NCI-H82 treated with DMSO at 0.1 percent for 48 hours (cell line): Measurements from ENCODE around the gene TMEM229B.

ENCODE experiments used
- DNase-seq: peaks from one replicate; lab custom pipeline; 2025; ENCODE audit not compliant: unreplicated experiment; lab: John Stamatoyannopoulos, UW

Gene TMEM229B

DNA sequence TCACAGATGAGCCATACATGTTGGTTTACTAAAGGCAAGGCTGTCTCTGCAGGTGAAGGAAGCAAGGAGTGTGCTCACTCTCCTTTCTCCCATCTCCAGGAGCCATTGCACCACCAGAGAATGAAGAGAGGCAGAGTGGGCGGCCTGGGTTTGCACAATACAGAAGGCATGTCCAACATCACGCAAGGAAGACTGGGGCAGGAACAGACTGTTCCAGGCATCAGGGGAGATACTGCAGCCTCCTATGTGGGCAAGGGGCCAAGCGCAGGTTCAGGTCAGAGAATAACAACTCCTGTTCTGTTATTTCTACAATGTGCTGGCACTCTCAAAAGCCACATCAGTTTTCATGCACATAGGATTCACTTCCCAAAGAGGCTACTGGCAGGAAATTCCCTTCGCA is 1.7 kb upstream of the TMEM229B start:
- DNase-seq: no peak

DNA sequence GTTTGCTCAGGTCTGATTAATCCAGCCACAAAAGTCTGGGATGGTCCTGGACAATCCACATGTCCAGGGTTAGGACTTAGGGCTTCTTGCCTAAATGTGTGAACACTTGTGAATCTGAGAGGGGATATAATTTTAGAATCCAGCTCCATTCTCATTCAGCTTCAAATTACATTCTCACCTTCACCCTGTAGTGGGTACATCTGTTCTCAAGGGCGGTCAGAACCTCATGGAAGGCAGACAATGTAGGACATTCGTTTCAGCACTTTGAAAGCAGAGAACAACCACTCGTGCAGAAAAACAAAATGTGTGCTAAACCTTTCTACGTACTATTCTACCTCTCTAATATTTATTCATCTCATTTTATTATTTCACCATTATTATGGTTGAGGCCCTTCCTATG is 1.2 kb downstream of the TMEM229B start:
- no peak for DNase-seq

DNA sequence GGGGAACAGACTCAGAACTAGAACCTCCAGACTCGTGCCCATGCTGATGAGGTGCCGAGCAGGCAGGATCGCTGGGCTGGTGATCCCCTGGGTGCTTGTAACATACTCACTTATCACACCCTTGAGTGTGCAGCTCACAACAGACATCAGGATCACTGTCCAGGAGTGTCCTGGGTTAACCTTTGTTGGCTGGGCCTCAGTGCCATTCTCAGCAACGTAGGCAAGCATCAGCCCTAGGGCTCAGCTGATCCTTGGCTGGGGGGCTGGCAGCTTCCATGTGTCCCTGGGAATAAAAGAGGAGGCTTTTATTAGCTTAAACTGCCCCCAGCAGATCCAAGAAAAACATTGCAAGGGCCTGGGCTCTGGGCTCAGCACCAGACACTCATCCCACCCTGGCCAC is 1.6 kb downstream of the TMEM229B start:
- no peak for DNase-seq

DNA sequence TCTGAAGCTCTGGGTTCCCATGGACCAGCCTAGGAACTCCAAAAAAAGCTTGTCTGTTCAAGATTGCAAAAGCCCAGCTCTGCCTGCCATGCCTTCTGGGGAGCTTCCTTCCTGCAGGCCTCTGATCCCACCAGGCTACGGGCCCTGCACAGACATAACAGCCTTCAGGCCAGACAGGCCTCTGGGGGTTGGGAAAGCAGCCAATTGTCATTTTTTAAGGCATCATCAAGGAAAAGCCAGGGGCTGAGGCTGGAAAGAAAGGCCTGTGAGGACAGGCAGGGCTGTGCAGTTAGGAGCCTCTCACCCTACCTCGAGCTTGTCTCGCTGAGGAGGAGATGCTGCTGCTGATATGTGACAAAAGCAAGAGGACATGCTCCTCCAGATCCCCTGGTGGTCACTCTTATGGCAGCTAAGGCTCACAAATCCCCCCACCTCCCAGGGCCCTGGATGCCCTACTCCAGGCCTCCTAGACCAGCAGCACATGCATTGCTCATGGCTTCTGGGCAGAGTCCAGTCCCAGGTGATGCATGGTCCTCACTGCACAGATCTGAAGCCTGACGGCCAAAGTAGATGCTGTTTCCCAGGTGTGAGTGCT is 2.9 kb downstream of the TMEM229B start:
- no peak for DNase-seq

DNA sequence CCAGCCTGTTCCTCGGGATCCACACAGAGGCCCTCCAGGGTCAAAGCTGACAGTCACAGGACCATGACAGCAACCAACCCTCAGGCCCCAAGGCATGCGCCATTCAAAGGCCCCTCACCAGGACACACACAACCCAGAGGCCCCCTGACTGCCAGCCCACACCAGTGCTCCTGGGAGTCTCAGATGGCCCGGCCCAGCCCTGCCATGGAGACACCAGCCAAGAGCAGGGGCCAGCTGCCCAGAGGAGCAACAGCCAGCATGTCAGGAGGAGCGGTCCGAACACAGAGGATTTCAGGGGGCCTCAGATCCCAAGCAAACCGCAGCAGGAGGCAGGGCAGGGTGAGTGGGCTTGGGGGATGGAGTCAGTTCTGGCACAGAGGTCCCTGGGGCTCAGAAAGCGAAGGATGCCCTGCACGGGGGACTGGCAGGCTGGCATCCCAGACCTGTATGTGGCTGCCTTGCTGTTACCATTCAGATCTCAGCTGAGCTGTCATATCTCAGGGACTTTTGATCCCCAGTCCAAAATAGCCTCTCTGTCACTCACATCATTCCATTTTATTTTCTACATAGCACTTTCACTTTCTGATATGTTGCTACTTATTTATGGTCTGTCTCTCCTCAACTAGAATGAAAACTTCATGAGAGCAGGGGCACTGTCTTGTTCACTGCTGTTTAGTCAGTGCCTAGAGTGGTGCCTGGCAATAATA is 4.8 kb downstream of the TMEM229B start:
- DNase-seq: no peak

DNA sequence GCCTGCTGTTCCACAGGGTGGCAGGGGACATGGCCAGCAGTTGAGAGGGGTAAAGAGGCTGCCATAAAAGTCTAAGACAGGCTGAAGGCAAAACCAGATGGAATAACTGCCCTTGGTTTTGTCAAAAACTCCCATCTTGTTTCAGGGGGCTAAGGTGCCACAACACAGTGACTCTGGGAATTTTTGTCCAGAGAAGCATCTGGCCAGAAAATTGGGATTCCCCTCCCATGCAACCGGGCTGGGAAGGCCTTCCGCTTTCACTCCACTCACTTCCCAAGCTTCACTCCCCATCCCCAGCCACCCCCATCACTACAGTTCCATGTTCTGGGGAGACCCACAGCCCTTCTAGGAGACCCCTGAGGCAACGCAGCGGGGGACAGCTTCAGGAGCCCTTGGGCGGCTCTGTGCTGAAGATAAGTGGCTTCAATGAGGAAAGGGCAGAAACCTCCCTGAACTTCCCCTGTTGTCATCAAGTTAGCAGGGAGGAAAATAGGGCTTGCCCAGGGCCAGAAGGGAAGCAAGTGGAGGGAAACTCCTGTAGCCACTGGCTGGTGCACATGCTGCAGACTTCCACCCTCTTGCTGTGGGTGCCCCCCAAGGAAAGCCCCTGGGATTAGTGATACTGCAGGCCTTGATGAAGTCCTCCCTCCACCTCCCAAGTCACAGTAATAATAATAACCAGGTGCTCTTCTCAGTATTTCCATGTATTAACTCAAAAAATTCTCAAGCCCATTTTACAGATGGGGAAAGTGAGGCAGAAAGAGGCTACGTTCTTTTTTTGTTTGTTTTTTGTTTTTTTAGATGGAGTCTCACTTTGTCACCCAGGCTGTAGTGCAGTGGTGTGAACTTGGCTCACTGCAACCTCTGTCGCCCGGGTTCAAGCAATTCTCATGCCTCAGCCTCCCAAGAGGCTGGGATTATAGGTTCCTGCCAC is 6.0 kb downstream of the TMEM229B start:
- no peak for DNase-seq

DNA sequence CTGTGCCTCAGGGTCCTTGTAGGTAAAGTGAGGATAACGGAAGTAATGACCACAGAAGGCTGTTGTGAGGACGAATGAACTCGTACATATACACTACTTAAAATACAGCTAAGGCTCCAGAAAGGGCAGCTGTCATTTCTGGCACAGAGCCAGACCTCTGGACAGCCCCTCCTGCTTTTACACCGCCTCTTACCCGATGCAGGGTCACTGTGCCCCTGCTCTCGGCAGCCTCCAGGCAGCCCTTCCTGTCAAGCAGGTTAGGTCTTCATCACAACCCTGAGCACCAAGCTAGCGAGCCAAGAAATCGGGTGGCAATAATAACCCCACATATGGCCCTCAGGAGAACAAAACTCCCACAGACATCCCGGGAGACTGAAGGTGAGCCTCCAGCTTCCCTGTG is 8.5 kb downstream of the TMEM229B start:
- DNase-seq: peak; percentile 67

DNA sequence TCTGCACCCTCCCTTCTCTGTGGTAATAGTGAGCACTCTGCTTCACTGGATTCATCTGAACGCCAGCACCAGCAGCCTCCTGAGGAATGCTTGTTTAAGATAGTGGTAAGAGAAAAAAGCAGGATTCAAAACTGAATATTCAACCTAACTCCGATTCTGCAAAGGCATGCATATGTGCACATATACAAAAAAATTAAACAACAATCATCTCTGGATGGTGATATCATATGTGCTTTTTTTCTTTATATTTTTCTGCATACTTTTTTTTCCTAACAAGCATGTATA is 9.8 kb downstream of the TMEM229B start:
- no peak for DNase-seq

DNA sequence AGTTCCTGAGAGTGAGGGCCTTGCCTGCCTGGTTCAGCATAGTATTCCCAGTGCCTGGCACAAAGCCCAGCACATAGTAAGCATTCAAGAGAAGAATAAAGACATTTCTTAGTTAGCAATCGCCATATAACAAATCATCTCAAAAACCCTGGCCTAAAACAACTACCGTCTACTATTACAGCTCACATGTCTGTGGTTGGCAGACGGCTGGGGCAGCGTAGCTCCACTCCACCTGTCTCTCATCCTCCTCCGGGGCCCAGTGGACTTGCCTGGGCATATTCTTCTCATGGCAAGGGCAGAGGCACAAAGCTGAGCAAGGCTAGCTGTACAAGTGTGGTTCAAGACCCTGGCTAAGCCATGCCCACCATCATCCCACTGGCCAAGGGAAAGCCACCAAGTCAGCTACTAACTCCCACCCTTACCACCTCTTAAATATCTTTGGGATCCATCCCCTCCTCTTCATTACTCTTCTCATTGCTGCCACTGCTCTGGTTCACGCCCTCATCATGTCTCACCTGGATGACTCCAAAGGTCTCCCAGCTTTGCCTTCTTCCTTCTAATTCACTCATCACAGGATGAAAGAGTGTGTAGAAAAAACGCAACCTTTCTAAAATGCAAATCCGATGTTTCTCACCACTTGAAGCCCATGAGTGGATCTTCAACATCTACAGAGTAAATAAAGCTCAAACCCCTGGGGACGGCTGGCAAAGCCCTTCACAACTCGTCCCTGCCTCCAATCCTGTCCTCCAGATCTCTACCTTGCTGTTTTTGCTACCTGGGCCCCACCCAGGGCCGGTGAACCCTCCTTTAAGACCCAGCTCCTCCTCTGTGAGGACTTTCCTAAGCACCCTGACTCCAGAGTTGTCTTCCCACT is 10.4 kb downstream of the TMEM229B start:
- DNase-seq: no peak

DNA sequence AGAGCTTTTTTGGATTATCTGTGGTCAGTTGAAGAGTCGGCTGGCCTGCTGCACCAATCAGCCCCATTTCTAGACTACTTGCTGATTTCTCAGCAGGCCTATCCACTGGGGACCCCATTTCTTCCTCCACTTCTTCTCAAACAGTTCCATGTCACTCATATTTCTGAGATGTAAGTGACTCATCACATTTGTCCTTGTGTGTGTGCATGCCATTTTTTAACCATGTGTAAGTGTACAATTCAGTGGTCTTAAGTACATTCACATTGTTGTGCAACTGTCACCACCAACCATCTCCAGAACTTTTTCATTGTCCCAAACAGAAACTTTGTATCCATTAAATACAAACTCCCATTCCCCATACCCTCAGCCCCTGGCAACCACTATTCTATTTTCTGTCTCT is 14.2 kb downstream of the TMEM229B start:
- DNase-seq: no peak

DNA sequence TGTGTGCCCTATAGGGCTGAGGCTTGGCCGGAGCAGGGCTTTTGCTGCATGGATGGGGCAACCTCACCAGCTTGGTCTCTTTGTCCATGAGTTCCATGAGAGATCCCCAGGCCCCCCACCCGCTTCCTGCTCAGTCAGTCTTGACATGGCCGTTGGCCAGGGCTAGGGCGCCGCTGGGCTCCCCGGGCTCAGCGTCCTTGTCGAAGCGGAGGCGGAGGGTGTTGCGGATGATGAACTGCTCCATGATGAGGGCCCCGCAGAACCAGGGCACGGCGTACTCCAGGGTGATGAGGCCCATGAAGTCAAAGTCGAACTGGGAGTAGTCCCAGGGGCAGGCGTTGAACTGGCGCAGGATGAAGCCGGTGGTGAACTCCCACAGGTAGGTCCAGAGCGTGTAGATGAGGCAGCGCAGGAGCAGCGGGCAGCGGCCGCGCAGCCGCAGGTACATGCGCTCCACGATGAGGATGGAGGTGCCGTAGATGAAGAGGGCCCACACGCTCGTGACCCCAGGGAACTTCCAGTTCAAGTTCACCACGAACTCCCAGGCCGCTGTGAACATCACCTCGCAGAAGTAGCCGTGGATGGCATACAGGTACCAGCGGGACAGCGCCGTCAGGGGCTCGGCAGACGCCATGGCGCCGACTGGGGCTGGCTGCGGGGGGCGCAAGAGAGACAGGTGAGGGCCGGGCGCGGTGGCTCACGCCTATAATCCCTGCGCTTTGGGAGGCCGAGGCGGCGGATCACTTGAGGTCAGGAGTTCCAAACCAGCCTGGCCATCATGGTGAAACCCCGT is 15.0 kb downstream of the TMEM229B start:
- DNase-seq: no peak

DNA sequence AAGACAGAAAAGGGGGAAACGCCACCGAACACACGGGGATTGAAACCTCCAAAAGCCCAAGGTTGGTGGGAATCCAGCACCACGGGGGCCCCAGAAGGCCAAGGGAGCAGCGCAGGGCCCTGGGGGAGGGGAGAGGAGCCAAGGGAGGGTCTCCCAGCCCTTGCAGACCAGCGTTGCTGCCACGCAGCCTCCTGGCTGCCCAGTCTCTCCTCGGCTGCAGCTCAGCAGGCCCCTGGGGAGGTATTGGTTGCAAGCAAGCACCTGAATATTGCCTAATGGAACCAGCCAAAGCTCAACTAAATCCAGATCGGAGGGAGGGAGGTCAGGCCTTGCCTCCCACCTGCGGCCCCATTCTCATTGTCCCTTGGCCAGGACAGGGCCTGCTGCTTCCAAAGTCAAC is 15.8 kb downstream of the TMEM229B start:
- DNase-seq: no peak

DNA sequence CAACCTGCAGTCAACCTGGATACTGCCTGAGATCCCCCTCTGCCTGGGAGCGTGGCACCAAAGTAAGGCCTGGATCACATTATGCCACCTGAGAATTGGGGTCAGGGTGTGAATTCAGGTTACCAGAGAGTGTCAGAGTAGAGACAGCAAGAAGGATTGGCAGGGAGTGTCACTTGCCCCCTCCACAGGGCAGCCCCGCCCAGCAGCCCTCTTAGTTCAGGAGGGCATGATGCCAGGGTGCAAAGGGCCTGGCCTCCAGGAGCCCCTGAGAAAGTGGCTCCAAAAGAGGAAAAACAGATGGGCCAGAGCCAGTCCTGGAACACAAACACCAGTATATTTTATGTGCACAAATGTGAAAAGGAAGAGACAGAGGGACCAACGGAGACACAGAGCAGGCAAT is 18.6 kb downstream of the TMEM229B start:
- no peak for DNase-seq

DNA sequence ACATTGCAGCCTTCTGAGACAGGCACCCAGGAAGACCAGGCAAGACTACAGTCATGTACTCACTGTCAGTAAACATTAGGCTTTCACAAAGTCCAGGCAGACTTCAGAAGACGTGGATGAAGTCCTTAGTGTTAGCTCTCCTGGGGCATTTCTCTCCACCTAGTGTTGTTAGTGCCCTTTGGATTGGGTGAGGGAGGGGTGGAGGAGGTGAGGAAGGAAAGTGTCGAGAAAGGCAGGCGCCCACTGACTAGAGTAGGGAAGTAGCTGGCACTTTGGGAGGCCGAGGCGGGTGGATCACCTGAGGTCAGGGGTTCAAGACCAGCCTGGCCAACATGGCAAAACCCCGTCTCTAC is 20.2 kb downstream of the TMEM229B start:
- no peak for DNase-seq

DNA sequence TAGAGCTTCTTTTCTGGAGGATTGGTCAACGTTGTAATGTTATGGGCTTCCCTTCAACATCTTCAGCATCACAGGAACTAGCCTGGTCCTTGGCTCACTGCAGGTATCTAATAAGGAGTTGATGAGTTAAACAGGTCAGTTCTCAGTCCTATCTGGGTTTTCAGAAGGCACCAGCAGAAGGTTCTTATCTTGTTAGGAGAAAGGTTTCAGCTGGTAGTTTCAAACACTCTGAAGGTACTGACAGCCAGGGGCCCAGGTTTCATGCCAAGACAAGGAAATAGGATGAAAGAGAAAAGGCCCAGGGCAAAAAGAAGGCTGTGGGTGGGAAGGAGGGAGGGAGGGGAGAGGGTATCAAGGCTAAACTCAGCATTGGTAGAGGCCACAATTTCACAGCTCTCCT is 21.4 kb downstream of the TMEM229B start:
- no peak for DNase-seq

DNA sequence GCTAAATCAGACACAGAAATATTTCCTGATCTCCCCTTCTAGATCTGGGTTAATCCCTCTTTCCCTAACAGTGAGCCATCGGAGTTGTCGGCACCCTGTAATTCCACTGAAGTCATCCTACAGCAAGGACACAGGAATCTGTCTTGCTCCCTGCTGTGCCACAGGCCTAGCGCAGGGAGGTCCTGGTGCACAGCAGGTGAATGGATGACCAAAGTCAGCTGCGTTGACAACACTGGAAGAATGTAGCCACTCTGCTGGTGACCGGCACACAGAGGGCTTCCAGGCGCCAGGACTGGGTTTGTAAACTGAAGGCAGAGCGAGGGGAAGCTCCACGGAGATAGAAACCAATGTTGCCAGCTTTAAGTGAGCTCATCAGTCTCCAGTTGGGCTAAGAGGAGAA is 23.6 kb downstream of the TMEM229B start:
- DNase-seq: no peak

DNA sequence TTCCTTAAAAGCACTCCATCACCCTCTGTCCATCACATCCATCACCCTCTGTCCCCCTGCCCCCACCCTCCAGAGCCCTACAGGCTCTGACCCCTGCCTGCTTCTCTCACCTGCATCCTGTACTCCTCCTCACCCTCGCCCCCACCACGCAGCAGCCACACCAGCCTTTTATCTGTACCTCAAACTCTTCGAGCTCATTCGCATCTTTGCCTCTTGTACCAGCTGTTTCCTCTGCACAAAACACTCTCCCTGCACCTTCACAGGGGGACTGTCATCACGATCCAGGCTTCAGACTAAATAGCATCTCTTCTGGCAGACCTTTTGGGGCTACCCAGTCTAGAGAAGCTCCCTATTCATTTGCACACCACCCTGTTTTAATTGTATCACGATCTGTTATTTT is 24.1 kb downstream of the TMEM229B start:
- DNase-seq: no peak

DNA sequence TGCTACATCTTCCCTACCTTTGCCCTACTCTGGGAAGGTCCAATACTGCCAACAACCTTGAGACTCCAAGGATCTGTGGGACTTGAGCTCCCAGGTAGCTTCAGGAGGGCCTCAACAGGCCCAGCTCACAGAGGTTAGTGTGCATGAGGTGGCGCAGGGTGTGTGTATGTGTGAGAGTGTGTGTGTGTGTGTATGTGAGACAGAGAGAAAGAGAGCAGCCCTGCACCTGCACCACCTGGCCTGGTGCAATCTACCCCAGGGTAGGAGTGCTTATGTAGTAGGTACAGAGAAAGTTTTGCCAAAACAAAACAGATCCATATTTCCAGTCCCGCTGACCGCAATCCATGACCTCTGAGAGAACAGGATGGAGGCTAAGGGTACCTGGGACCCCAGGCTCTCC is 24.6 kb downstream of the TMEM229B start:
- no peak for DNase-seq

DNA sequence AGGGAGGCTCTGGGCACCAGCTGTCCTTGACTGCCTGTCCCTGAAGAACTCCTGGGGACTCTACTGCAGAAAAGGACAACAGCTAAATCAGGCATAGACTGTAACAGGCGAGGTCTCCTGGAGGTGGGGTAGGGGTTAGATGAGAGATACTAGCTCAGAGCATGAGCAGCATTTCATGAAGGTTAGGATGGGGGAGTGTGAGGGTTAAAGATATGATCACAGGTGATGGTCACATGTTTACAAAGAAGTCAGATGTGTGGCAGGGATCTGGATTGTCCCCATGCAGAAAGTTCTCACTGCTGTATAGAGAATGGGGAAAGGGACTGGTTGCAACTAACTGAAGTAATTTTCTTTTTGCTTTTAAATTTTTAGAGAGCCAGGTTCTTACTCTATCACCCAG is 26.5 kb downstream of the TMEM229B start:
- DNase-seq: no peak

DNA sequence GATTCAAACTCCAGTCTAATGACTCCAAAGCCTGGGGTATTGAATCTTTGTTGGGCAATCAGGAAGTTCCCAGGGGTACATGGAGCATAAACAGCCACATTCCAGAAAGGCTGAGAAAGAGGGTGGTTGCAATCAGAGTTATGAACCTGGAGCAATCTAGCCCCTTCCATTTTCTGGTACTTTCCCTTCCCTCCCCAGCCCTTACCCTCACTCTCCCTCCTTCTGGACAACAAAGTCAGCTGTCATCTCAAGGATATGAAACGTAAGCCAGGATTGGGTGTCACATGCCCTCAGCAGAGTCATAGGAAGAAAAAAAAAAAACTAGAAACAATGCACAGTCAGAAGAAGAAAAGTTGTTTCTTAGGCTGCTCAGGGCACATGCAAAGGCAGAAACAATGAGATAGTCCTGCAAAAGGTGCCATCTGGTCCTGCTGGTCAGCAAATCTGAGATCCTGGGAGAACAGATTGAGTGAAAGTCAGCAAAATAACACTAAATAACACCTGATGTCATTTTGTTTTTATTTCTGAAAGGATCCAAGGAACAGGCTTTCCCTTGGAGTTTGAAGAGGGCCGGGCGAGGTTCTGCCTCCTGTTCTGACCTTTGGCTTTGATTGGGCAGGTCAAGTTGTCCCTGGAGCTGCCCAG is 27.1 kb downstream of the TMEM229B start:
- DNase-seq: no peak
